Prostate gland (tissue), 2 donors: ENCODE measurements around the gene ADD1.

ENCODE experiments used
- POLR2A ChIP-seq: fragments of 450-650 bp; IDR thresholded peaks from one replicate; pipeline ENCODE4 v1.6.1; 2016; ENCODE audit warnings: antibody characterized with exemption, mild to moderate bottlenecking
- TF ChIP-seq, protein P1 (sequence below), 4 experiments: fragments of 200-600 bp in 2 of 4; fragments of 450-650 bp in 2 of 4; sonication (generic) in 2 of 4; IDR thresholded peaks; 1 replicate in 3 of 4; 2 replicates in 1 of 4; pipeline ENCODE4 v1.5.1; 2016 to 2019; ENCODE audit warnings: antibody characterized with exemption in 4 of 4, mild to moderate bottlenecking in 2 of 4, moderate library complexity in 2 of 4

DNA sequence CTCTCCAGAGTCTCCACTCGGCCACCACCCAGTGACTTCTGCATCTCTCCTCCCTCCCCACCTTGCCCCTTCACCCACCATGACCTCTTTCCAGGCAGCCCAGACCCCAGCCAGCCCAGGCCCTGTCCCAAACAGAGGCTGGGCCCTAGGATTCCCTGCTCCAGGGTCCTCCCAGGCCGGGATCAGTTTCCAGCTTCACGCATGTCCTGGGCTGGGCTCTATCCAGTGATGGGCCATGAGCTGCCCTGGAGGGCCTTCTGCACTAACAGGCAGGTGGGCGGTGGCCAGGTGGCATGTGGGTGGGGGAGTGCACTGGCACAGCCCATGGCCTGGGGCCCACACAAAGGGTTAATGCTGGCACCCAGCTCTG lies 20.4 kb upstream of the ADD1 start:
- TF ChIP-seq, protein P1, sequence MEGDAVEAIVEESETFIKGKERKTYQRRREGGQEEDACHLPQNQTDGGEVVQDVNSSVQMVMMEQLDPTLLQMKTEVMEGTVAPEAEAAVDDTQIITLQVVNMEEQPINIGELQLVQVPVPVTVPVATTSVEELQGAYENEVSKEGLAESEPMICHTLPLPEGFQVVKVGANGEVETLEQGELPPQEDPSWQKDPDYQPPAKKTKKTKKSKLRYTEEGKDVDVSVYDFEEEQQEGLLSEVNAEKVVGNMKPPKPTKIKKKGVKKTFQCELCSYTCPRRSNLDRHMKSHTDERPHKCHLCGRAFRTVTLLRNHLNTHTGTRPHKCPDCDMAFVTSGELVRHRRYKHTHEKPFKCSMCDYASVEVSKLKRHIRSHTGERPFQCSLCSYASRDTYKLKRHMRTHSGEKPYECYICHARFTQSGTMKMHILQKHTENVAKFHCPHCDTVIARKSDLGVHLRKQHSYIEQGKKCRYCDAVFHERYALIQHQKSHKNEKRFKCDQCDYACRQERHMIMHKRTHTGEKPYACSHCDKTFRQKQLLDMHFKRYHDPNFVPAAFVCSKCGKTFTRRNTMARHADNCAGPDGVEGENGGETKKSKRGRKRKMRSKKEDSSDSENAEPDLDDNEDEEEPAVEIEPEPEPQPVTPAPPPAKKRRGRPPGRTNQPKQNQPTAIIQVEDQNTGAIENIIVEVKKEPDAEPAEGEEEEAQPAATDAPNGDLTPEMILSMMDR (IDR thresholded peaks at IDR 0.05), result no peak
- TF ChIP-seq POLR2A, result no peak
